Lower leg skin (tissue), 4 donors: ENCODE results near the gene WDR76. TPM values are rescaled to one million over a fixed set of nuclear protein-coding genes. Genes with fewer than 3 reads are reported as not detected.
"Not testable (repeated sequence)": the region's sequence is repeated elsewhere in the genome, so short reads cannot be mapped to it uniquely, and the experiment has no call there.

Experiments
- DNase-seq, 2 donors: peaks; one replicate each; pipeline ENCODE4 v3.0.0-alpha.2; 2019; ENCODE audit warnings: low spot score in 2 of 2
- H3K4me3 ChIP-seq: fragments of 200-600 bp; sonication (generic); 2 replicates; pipeline ENCODE4 v1.5.1; 2017; ENCODE audit warnings: mild to moderate bottlenecking, low read depth; ENCODE audit not compliant: poor library complexity, severe bottlenecking
- POLR2A ChIP-seq, 2 donors: fragments of 450-650 bp; IDR thresholded peaks; one replicate each; pipeline ENCODE4 v1.6.1; 2016 to 2017; ENCODE audit warnings: antibody characterized with exemption in 2 of 2, mild to moderate bottlenecking in 1 of 2, moderate library complexity in 1 of 2
- WGBS, 2 donors: methylation state at CpG; one replicate each; pipeline ENCODE4 v1.1.5; 2018; 5-methylcytosine and 5-hydroxymethylcytosine counted together
- intact Hi-C: fragments of 100-400 bp; cut with DNase I; formaldehyde crosslinking; loops from one replicate; pipeline ENCODE4 v1.15.0; 2023; ENCODE audit warnings: low total_unique reads
- total RNA-seq, 4 donors: library from RNA; depleted of rRNA; stranded (reverse); fragments of >200 nt; gene quantifications; one replicate each; pipeline ENCODE4 v1.1.0, GENCODE V29; 2016
- TF ChIP-seq, protein P1 (sequence below), 3 donors: fragments of 450-650 bp; IDR thresholded peaks; one replicate each; pipeline ENCODE4 v1.5.1; 2016; ENCODE audit warnings: antibody characterized with exemption in 3 of 3, mild to moderate bottlenecking in 3 of 3, moderate library complexity in 2 of 3

Gene WDR76
- total RNA-seq, 4 donors from 2014 or later: 3.4 to 7.6 (median 7.1) TPM

DNA sequence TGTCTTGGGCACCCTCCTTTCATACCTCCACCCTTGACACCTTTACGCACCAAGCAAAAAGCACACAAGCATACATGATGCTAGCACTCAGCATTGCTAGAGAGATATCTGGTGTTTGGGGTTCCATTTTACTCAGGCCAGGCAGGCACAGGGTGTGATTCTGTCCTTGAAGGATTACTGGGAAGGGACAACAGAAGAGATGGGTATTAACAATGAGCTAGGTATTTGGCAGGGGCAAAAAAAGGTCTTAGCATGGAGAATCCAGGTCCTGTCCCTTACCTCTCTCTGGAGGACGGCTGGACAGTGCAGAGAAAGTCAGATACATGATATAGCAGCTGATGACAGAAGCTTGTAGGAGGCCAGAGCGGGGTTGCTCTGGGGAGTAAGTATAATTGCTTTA, 30.2 kb upstream of the WDR76 start:
- intact Hi-C loops: no loop called here
- DNase-seq: no peak
- H3K4me3 ChIP-seq: no peak overlapping the region
- WGBS, 2 donors: 84 to 86% methylated on average over 3 of the region's 3 CpGs
- TF ChIP-seq POLR2A (IDR thresholded peaks at IDR 0.05): no peak
- TF ChIP-seq, protein P1, sequence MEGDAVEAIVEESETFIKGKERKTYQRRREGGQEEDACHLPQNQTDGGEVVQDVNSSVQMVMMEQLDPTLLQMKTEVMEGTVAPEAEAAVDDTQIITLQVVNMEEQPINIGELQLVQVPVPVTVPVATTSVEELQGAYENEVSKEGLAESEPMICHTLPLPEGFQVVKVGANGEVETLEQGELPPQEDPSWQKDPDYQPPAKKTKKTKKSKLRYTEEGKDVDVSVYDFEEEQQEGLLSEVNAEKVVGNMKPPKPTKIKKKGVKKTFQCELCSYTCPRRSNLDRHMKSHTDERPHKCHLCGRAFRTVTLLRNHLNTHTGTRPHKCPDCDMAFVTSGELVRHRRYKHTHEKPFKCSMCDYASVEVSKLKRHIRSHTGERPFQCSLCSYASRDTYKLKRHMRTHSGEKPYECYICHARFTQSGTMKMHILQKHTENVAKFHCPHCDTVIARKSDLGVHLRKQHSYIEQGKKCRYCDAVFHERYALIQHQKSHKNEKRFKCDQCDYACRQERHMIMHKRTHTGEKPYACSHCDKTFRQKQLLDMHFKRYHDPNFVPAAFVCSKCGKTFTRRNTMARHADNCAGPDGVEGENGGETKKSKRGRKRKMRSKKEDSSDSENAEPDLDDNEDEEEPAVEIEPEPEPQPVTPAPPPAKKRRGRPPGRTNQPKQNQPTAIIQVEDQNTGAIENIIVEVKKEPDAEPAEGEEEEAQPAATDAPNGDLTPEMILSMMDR (IDR thresholded peaks at IDR 0.05): no peak

DNA sequence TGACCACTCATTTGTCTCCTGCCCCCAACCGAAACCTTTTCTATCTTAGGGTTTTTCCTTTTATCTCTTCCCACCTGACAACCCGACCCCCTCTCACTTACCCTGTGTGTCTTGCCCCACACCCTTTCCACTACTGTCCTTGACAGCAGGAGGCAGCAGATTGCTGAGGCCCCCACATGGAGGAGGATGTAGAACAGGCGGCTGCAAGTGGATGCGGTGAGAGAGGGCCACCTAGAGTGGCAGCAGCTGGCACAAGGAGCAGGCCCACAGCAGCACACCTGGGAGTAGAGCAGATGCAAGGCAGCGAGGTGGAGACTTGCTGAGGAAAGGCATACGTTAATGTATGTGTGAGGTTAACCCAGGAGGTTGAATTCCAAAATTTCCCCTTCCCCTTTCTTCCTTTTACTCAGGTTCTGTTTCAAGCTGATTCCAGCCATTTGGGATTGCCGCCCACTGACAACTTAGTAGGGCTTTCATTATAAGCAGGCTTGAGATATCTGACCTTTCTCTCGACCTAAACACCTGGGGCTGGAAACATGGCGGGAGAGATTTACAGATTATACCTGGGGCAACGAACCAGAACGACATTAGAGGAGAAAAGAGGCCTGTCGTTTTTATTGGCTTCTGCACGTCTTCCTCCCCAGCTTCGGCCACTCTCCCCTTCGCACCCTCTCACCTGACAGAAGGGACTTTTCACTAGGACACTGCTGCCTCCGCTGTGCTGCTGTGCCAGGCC, 27.4 kb upstream of the WDR76 start:
- H3K4me3 ChIP-seq: no peak overlapping the region
- no peak for TF ChIP-seq POLR2A (IDR thresholded peaks at IDR 0.05)
- TF ChIP-seq, protein P1 (IDR thresholded peaks at IDR 0.05): no peak
- no peak for DNase-seq
- intact Hi-C loops: no loop called here
- WGBS, 2 donors: 82% methylated on average over 16 of the region's 16 CpGs

DNA sequence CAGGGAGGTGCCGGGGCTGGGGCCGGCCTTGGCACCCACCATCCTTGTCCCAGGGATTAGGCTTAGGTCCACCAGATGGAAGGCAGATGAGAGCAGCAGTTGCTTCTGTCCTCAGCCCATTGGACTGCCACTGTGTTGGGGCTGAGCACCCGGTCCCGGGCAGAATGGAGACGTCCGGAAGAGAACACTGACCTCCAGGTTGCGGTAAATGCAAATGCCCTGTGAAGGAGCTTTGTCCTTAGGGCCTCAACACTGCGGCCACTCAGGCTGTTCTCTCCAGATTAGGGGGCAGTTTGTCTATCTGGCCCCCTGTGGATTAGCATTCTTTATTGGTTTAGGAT, 26.9 kb upstream of the WDR76 start, which contains the start of gene SERINC4:
TSS of gene SERINC4 (minus strand) at position 276 of the 341 bp plus-strand sequence. CDS start at position 42, 234 bp downstream.
- DNase-seq: no peak
- H3K4me3 ChIP-seq: peak within 1 kb of the TSS; percentile 91
- TF ChIP-seq POLR2A (IDR thresholded peaks at IDR 0.05): no peak
- TF ChIP-seq, protein P1 (IDR thresholded peaks at IDR 0.05): no peak
- 75 to 82% methylated on average over 4 to 8 of the region's 8 CpGs for WGBS, 2 donors
- intact Hi-C loops: no loop called here

DNA sequence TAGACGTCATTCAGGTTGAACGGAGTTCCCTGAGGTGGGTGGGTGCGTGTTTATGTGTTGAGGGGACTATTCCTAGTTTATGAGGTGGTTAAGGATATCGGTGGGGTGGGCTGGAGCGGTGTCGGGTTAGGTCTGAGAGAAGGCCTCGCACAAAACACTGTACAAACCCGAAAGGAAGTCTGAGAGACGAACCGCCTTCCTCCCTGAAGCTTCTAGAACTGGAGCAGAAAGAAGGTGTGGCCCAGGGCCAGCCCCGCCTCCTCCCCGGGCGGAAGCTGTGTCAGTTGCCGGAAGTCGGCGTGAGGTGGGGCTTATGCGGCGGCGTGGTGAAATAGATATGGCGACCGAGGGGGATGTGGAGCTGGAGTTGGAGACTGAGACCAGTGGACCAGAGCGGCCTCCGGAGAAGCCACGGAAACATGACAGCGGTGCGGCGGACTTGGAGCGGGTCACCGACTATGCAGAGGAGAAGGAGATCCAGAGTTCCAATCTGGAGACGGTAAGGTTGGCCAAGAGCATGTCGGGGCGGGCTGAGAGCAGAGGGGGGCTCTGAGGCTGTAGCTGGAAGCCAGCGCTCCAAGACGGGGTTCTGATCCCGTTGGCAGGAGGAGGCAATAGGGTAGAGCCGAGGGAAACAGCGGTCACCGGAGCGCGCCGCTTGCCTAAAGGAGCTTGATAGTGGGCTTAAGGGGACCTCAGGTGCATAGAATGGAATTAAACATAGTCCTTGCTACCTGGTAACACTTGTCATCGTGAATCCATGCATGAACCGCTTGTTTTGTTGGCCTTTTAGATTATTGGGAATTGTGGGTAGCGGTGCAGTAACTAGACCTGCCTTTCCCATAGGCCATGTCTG, 26.3 kb upstream of the WDR76 start, which contains the start of gene HYPK:
TSS of gene HYPK (plus strand) at position 314 of the 856 bp plus-strand sequence. CDS start at position 338, 24 bp downstream.
- TF ChIP-seq, protein P1 (IDR thresholded peaks at IDR 0.05): no peak
- TF ChIP-seq POLR2A (IDR thresholded peaks at IDR 0.05): no peak
- intact Hi-C loops: no loop called here
- 6 to 7% methylated on average over 44 of the region's 44 CpGs for WGBS, 2 donors
- DNase-seq: peak; percentile 95 to 99
- peak within 1 kb of the TSS; percentile 91 for H3K4me3 ChIP-seq

DNA sequence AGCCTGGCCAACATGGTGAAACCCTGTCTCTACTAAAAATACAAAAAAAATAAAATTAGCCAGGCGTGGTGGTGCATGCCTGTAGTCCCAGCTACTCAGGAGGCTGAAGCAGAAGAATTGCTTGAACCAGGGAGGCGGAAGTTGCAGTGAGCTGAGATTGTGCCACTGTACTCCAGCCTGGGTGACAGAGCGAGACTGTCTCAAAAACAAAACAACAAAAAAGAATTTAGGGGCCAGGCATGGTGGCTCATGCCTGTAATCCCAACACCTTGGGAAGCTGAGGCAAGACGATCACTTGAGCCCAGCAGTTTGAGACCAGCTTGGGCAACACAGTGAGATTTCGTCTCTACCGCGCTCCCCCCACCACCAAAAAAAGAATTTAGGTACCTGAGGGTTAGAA, 24.1 kb upstream of the WDR76 start:
- H3K4me3 ChIP-seq, DNase-seq, intact Hi-C loops: not testable (repeated sequence)
- 95 to 97% methylated on average over 7 of the region's 7 CpGs for WGBS, 2 donors

DNA sequence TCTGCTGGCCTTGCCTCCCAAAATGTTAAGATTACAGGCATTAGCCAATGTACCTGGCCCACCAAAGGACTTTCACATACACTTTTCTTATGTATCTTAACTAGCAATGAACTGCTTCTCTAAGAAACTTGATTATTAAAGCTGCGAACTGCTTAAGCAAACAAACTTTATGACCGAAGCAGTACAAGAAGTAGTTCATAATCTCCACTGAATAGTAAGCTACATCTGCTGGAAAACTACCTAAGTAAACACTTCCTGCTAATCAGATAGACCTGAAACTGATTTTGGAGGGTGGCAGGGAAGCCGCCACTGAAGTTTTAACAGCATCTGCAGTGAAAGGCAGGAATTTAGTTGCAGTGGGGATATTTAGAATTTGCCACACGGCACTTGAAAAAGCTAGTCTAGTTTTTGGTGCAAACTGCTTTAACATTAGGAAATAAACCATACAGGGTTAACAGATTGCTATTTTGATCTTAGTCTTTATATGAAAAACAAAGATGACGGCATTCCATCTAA, 18.3 kb upstream of the WDR76 start:
- no peak for DNase-seq
- intact Hi-C loops: no loop called here
- no peak overlapping the region for H3K4me3 ChIP-seq
- 95 to 96% methylated on average over 5 of the region's 5 CpGs for whole genome bisulfite sequencing, 2 donors
- TF ChIP-seq, protein P1 (IDR thresholded peaks at IDR 0.05): no peak
- TF ChIP-seq POLR2A (IDR thresholded peaks at IDR 0.05): no peak
